ENCODE results near the gene ZNF124. TPM values are rescaled to one million over a fixed set of nuclear protein-coding genes. Genes with fewer than 3 reads are reported as not detected.
"Not testable (repeated sequence)": the region's sequence is repeated elsewhere in the genome, so short reads cannot be mapped to it uniquely, and the experiment has no call there.

The ZNF124 gene
- total RNA-seq, 1 experiment from 2014 or later: 56.8 TPM

DNA sequence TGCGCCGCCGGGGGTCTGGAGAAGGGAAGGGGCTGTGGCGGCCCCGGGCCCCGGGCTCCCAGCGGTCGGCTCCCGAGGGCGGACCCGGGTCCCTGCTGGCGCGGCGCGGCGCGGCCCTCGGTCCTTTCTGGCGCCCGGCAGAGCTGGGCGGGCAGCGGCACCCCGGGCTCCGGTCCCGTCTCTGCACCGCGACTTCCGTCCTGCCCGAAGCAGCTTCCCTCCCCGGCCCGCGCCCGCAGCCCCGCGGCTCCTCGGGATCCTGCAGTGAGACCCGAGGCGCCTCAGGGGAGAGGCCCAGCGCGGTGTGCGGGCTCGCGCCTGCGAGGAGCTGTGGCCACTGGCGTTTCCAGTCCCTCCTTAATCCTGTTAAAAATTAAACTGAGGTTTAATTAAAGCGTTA lies 45.2 kb downstream of the ZNF124 start:
- H3K4me3 ChIP-seq, DNase-seq, H3K36me3 ChIP-seq, H3K9me3 ChIP-seq, H3K27me3 ChIP-seq: not testable (repeated sequence)

DNA sequence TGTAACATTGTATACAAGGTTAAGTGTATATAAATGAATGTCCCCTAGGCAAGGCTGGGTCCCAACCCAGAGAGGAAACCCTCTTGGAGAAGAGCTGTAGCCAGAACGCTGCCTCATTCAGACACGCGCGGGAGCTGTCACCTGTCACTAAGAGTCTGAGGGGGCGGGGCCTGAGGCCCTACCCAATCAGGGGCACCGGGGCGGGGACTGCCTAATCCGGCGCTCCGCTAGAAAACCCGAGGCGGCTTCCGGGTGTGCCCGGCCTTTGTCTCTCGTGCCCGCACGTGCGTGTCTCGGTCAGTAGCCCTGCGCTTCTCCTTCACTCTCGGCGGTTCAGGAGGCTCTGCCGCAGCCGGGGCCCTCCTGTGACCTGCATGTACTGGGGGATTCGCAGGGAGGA lies 45.7 kb downstream of the ZNF124 start:
- H3K9me3 ChIP-seq, DNase-seq, H3K27me3 ChIP-seq, H3K36me3 ChIP-seq, H3K4me3 ChIP-seq: not testable (repeated sequence)

DNA sequence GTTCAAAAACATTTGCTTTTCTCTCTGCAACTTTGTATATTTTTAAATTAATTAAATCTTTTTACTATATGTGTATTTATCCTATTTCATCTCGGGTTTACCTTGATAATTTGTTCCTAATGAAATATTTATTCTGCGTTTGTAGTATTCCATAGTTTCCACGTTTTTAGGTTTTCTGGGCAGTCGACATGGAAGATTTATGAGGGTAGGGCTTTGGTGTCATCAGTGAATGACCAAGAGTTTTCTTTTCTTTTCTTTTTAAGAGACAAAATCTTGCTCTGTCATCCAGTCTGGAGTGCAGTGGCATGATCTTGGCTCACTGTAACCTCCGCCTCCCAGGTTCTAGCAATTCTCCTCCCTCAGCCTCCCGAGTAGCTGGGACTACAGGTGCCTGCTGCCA lies 50.4 kb downstream of the ZNF124 start:
- H3K36me3 ChIP-seq: no peaks in the 10 kb centered on the region; the same call in 1 of the 2 replicates
- H3K9me3 ChIP-seq: no peaks in the 10 kb centered on the region; the same call in 1 of the 2 replicates
- no peaks in the 10 kb centered on the region for H3K27me3 ChIP-seq
- no peak overlapping the region for H3K4me3 ChIP-seq
- DNase-seq: no peak

DNA sequence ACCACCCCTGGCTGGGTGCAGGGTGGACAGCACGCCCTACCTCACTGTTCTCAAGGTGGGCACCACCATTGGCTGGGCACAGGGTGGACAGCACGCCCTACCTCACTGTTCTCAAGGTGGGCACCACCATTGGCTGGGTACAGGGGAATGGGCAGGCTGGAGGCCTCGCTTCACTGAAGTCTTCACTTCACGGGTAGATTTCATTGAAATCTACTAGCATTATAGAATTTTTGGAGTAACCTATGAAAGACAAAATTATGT lies 51.5 kb downstream of the ZNF124 start:
- H3K9me3 ChIP-seq, H3K4me3 ChIP-seq, H3K36me3 ChIP-seq, DNase-seq, H3K27me3 ChIP-seq: not testable (repeated sequence)

DNA sequence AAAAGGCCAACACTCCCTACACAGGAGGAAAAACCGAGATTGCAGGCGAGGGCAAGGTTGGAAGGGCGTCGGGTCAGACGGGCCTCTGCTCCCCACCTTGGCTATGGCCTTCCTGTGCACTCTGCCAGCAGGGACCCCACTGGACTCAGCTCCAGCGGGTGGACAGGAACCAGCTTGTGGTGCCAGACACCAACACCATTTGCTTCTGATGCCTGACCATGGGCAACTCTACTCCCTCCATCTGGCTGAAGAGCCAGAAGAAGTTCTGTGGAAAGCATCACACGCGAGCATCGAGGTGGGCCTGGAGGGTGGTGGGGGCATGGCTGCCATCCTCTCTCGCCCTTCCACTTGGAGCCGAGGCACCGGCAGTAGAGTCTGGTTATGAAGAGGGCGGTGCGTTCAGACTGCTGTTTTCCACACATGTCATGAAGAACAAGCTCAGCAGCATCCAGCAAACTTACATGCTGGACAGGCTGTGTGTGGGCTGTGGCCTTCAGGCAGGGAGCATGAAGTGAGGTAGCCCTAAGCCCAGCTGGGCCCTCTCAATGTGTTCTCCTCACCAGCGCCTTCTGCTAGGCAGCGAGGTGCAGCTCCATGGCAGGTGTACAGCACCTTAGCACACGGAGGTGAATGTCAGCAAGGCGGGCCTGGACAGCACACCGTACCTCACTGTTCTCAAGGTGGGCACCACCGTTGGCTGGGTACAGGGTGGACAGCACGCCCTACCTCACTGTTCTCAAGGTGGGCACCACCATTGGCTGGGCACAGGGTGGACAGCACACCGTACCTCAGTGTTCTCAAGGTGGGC lies 52.0 kb downstream of the ZNF124 start:
- Histone ChIP-seq H3K36me3 (no peaks in the 10 kb centered on the region), H3K9me3 (no peaks in the 10 kb centered on the region; the same call in 1 of the 2 replicates), H3K4me3 (no peak overlapping the region), H3K27me3 (no peaks in the 10 kb centered on the region)
- no peak for DNase-seq

GRCh38 chr1:247118946-247119446 lies 52.8 kb downstream of the ZNF124 start:
- H3K9me3 ChIP-seq: no peaks in the 10 kb centered on the region
- H3K36me3 ChIP-seq: no peaks in the 10 kb centered on the region
- DNase-seq: peak; percentile 57
- H3K27me3 ChIP-seq: no peaks in the 10 kb centered on the region
- H3K4me3 ChIP-seq: no peak overlapping the region

GRCh38 chr1:247115545-247115944 lies 56.3 kb downstream of the ZNF124 start:
- Histone ChIP-seq H3K36me3 (no peaks in the 10 kb centered on the region), H3K27me3 (no peaks in the 10 kb centered on the region), H3K4me3 (no peak overlapping the region), H3K9me3 (no peaks in the 10 kb centered on the region)
- no peak for DNase-seq

DNA sequence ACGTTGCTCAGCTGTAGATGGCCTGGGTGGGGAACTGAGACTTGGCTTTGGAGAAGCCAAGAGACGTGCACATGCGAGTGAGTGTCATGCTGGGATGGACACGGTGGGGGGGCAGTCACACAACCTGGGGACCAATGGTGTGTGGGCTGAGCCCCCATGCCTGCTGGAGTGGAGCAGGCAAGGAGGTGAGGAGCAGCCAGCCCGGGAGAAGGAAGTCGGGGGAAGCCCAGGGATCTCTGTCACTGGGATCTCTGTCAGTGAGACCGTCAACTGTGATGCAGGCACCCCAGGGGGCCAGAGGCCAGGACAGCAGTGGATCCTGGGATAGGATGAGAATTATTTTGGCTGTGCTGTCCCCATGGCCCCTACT lies 56.7 kb downstream of the ZNF124 start:
- DNase-seq: no peak
- no peaks in the 10 kb centered on the region for H3K27me3 ChIP-seq
- H3K9me3 ChIP-seq: no peaks in the 10 kb centered on the region
- H3K36me3 ChIP-seq: no peaks in the 10 kb centered on the region
- H3K4me3 ChIP-seq: no peak overlapping the region

DNA sequence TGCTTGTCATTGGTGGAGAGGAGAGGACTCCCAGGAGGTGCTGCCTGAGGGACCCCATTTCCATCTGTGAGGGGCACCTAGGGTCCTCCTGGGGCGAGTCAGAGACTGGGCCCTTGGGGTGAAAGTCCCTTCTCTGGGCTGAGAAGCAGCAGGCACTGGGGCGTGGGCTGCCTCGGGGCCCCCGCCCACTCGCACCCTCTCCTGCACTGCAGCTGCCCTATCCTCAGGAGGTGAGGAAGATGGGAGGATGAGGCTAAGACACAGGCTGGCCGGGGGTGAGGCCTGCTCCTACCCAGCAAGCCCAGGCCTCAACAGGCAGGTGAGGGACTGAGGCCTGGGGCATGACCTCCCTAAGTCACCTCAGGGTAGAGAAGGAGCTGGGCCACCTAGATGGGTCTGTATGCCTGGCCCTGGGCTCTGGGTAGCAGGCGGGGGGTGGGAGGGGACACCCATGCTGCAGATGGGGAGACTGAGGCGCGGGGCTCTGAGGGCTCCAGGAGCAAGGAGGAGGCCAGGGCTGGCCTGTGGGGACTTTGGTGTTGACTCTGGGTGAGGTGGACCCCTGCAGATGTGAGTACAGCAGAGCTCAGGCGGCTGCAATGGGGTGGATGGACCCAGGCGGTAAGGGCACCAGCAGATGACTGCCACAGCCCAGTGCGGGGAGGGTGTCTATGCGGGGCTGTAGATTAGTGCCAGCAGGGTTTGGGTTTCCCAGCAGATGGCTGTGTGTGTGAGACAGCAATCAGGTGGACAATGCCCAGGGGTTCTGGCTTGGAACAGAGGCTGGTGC lies 57.3 kb downstream of the ZNF124 start:
- DNase-seq: no peak
- no peaks in the 10 kb centered on the region for H3K27me3 ChIP-seq
- H3K9me3 ChIP-seq: no peaks in the 10 kb centered on the region
- H3K36me3 ChIP-seq: no peaks in the 10 kb centered on the region
- H3K4me3 ChIP-seq: no peak overlapping the region

DNA sequence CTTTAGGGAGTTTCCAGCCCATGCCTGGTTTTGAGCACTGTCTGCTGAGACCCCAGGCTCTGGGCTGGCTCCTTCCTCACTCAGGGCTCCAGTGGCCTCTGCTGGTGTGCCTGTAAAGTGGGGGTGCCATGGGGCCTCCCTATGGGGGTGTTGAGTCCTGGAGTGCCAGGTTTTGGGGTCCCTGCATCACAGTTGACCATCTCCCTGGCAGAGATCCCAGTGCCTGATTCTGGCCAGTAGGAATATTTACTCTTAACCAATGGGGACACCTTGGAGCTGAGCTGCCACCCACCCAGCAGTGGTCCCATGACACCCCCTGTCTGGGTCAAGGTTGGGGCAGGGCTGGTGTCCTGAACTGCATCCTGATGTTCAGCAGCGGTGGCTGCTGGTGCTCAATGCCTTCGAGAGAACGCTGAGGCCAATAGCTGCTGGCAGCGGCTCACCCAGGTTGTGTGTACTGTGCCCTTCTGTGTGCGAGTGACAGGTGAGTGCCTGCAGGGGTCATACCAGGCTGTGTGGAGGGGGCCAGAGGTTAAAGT lies 58.0 kb downstream of the ZNF124 start:
- no peaks in the 10 kb centered on the region for H3K36me3 ChIP-seq
- no peak for DNase-seq

DNA sequence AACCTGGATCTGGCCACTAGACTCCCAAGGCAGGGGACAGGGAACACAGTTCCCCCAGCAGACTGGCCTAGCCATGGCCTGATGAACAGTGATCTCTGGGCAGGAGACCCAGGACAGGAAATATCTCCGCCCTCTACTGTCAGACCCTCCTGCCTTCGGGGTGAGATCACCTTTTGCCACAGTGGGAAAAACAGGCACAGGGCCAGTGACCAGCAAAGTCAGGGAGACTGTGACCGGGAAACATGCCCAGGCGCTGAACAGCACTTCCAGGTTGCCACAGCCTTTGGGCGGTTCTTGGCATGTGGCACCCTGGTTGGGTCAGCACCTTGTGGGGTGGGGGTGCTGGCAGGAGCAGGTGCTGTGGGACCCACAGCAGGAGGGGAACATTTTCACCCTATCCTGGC lies 58.7 kb downstream of the ZNF124 start:
- Histone ChIP-seq H3K27me3 (no peaks in the 10 kb centered on the region), H3K36me3 (no peaks in the 10 kb centered on the region), H3K4me3 (no peak overlapping the region), H3K9me3 (no peaks in the 10 kb centered on the region)
- peak; percentile 88 for DNase-seq

More for the DNA sequence above, 58.0 kb downstream of the ZNF124 start:
- H3K4me3 ChIP-seq: no peak overlapping the region
- no peaks in the 10 kb centered on the region for H3K9me3 ChIP-seq
- H3K27me3 ChIP-seq: no peaks in the 10 kb centered on the region

GRCh38 chr1:247112479-247112781 lies 59.4 kb downstream of the ZNF124 start:
- DNase-seq: no peak
- H3K4me3 ChIP-seq: no peak overlapping the region
- no peaks in the 10 kb centered on the region for H3K27me3 ChIP-seq
- H3K36me3 ChIP-seq: no peaks in the 10 kb centered on the region
- H3K9me3 ChIP-seq: no peaks in the 10 kb centered on the region

- Histone ChIP-seq H3K27me3 (no peaks in the 10 kb centered on the region), H3K4me3 (peak overlapping the region; percentile 45), H3K9me3 (no peaks in the 10 kb centered on the region), H3K36me3 (no peaks in the 10 kb centered on the region)
- DNase-seq: peak; percentile 75
These were observed 59.9 kb downstream of the ZNF124 start for GRCh38 chr1:247111700-247112478.

GRCh38 chr1:247111259-247111699 lies 60.5 kb downstream of the ZNF124 start:
- H3K27me3 ChIP-seq: no peaks in the 10 kb centered on the region
- no peaks in the 10 kb centered on the region for H3K36me3 ChIP-seq
- peak; percentile 35 for DNase-seq
- H3K9me3 ChIP-seq: no peaks in the 10 kb centered on the region
- peak overlapping the region; percentile 45 for H3K4me3 ChIP-seq

DNA sequence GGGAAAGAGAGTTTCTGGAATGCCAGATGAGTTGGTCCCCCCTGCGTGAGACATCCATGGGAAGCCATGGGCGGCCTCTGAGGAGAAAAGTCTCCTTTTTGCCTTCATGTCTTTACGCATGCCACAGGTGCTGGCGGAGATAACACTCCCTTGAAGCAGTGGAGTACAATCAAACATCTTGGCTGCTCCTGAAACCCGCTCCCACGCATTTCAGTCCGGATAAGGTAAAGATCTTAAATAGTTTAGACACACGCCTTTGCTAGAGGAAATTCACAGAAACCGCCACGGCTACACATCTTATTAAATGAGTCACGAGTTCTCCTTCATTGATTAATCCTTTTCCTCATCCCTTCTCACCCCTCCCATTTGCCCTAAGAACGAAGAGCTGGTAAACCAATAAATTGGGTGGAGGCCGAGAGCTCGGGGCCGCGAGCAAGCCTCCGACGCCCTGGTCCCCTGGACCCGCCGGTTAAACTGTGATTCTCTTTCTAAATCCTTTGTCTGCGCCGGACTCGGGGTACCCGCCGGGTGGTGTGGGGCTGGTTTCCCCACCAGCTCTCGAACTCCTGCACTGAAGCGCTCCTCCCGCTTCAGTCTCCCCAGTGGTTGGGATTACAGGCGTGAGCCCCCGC lies 61.1 kb downstream of the ZNF124 start:
- H3K27me3 ChIP-seq: no peaks in the 10 kb centered on the region
- DNase-seq: no peak
- H3K36me3 ChIP-seq: no peaks in the 10 kb centered on the region

DNA sequence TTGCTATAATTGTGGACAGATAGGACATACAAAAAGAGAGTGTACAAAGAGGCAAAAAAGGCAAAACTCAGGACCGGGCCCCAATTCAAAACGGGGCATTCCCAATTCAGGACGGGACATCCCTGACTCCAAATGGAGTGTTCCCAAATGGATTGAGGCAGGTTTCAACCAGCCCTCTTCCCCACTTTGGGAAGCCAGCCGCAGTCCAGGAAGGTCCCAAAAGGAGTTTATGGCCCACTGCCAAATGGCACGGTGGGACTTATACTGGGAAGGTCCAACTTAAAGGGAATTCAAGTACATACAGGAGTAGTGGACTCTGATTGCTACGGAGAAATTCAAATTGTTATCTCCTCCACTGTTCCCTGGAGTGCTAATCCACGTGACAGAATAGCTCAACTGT lies 64.1 kb downstream of the ZNF124 start:
- H3K4me3 ChIP-seq: no peak overlapping the region
- H3K27me3 ChIP-seq: no peaks in the 10 kb centered on the region
- peaks cover 2% of the 10 kb centered on the region; the same call in 1 of the 2 replicates for H3K36me3 ChIP-seq
- H3K9me3 ChIP-seq: peaks cover 19% of the 10 kb centered on the region
- no peak for DNase-seq

More for the DNA sequence above, 61.1 kb downstream of the ZNF124 start:
- Histone ChIP-seq H3K4me3 (peak overlapping the region; percentile 45), H3K9me3 (no peaks in the 10 kb centered on the region)

Measured in MG63 (cell line).